WI38 (cell line): ENCODE results near the gene CYP4A22.

ENCODE experiments used
- H3K4me3 ChIP-seq: 2 replicates; pipeline ENCODE4 v1.5.1; 2011; ENCODE audit warnings: low read depth, mild to moderate bottlenecking, control low read depth, low read length
- TF ChIP-seq, protein P1 (sequence below): IDR thresholded peaks from 2 replicates; pipeline ENCODE4 v1.5.1; 2012; ENCODE audit warnings: low read depth, mild to moderate bottlenecking, control low read depth, low read length

CYP4A22 gene

DNA sequence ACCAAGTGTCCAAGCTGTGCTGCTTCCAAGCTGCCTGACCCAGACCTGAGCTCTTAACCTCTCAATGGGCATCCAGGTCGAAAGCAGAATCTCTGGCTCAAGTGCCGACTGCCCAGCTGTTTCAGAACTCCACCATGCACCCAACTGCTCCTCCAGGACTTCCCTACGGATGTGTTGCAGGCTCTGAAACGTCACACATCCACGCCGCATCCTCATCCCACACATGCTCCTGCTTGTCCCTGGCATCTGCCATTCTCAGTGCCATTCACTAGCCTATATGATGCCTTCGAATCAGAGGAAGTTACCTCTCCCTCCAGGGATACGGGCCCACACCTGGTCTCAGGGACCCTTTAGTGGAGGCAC lies 41.4 kb downstream of the CYP4A22 start:
- TF ChIP-seq, protein P1, sequence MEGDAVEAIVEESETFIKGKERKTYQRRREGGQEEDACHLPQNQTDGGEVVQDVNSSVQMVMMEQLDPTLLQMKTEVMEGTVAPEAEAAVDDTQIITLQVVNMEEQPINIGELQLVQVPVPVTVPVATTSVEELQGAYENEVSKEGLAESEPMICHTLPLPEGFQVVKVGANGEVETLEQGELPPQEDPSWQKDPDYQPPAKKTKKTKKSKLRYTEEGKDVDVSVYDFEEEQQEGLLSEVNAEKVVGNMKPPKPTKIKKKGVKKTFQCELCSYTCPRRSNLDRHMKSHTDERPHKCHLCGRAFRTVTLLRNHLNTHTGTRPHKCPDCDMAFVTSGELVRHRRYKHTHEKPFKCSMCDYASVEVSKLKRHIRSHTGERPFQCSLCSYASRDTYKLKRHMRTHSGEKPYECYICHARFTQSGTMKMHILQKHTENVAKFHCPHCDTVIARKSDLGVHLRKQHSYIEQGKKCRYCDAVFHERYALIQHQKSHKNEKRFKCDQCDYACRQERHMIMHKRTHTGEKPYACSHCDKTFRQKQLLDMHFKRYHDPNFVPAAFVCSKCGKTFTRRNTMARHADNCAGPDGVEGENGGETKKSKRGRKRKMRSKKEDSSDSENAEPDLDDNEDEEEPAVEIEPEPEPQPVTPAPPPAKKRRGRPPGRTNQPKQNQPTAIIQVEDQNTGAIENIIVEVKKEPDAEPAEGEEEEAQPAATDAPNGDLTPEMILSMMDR: no peak
- H3K4me3 ChIP-seq: no peak overlapping the region

DNA sequence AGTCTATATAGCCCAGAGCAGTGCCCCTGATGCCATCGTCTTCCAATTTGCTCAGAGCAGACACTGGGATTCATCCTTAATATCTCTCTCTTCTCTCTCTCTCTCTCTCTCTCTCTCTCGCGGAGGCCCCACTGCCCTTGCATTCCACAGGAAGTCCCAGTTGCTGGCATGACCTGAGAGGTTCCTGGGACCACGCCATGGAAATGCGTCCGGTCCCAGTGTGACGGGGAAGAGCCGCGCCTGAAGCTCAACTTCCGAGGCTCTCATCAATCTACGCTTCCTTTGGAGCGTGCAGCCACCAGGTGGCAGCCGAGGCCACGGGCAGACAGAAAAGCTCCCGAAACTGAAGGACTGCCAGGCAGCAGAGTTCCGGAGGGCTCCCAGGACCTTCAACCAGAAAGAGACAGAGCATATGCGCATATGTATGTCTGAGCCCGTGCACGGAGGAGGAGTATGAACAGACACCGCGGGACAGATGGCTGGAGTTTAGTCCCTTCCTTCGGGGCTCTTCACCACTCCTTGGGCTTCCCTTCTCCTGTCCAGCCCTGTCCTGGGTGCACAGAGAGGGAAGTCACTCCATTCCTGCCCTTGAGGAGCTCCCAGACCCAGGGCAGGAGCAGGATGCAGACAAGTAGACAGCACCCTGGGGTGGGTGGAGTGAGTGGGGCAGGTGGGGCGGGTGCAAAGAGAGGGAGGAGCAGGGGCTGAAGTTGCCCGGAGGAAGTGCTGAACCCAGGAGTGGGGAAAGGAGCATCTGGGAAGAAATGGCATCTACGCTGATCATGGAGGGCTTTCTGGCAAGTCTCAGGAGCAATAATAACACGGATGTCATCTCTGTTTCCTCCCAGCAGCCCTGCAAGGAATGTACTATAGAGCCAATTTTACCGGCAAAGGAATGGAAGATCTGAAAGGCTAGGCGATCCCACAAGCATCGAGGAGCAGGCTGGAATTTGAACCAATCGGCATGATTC lies 42.1 kb downstream of the CYP4A22 start:
- TF ChIP-seq, protein P1: peak; percentile 97
- peak overlapping the region; percentile 49 for H3K4me3 ChIP-seq

GRCh38 chr1:47179988-47180563 lies 42.8 kb downstream of the CYP4A22 start:
- no peak overlapping the region; the same call in 1 of the 2 replicates for H3K4me3 ChIP-seq
- TF ChIP-seq, protein P1: no peak

- H3K4me3 ChIP-seq: no peak overlapping the region
- TF ChIP-seq, protein P1: no peak
These were observed 43.4 kb downstream of the CYP4A22 start for GRCh38 chr1:47180603-47181094.

GRCh38 chr1:47181095-47181954 lies 44.1 kb downstream of the CYP4A22 start:
- TF ChIP-seq, protein P1: no peak
- no peak overlapping the region for H3K4me3 ChIP-seq

DNA sequence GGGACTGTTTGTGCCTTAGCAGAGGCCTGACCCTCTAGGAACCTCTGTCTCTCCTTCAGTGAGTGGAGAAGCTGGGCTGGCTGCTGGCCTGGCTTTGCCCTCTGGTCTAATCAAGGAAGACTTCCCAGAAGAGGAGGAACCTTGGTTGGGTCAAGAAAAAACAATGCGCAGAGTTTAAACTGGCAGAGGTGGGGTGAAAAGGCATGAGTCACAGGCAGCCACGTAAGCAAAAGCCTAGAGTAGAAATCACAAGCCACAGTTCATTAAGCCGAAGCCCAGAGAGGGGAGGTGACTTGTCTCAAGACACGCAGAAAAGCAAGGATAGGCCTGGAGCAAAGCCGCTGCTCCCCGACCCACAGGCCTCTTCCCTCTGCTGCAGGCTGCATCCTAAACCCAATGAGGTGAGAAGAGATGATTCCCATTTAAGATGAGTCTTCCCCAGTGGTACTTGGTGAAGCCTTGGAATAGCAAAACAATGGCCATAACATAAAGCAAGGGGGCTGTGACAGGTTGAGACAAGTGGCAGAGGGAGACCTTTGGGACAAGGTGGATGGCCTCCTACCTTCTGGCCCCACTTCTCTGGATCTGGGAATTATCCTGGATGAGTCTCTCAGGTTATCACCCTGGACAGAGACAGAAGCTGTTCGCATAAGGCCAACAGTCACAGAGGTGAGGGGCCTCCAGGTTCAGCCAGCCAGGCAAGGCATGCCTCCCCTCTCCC lies 44.9 kb downstream of the CYP4A22 start:
- TF ChIP-seq, protein P1: no peak
- H3K4me3 ChIP-seq: no peak overlapping the region
